ENCODE data around the gene EEPD1.

DNA sequence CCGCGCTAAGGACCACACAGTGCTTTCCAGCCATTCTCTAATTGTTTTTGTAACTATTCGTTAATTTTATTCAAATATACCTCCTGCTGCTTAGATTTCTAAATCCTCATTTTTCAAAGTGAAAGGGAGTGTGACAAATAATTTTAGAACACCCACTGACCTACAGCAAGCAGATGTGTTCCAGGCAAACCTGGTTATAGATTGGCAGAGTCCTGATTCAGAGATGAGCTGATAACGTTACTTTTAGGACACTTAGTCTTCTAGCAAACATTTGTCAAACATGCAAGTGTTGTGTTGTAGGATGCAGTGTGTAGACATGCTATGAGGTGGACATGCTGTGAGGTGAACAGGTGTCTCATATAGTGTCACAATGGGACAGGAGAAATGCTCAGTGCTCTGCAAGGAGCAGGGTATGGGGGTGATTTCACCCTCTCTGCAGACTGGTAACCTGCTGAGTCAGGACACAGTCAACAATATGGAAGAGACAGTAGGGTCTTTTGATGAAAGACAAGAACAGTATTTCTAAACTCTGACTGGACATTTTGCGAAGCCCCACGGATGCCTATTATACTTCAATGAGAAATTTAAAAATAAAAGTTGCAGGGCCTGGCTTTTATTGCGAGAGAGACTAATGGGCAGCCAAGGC is 144.4 kb downstream of the EEPD1 start:
- TF ChIP-seq, protein P1, sequence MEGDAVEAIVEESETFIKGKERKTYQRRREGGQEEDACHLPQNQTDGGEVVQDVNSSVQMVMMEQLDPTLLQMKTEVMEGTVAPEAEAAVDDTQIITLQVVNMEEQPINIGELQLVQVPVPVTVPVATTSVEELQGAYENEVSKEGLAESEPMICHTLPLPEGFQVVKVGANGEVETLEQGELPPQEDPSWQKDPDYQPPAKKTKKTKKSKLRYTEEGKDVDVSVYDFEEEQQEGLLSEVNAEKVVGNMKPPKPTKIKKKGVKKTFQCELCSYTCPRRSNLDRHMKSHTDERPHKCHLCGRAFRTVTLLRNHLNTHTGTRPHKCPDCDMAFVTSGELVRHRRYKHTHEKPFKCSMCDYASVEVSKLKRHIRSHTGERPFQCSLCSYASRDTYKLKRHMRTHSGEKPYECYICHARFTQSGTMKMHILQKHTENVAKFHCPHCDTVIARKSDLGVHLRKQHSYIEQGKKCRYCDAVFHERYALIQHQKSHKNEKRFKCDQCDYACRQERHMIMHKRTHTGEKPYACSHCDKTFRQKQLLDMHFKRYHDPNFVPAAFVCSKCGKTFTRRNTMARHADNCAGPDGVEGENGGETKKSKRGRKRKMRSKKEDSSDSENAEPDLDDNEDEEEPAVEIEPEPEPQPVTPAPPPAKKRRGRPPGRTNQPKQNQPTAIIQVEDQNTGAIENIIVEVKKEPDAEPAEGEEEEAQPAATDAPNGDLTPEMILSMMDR (IDR thresholded peaks at IDR 0.05) = no peak
- TF ChIP-seq POLR2A (IDR thresholded peaks at IDR 0.05) = no peak
